Body of pancreas (tissue), 4 donors: ENCODE results near the gene FOXK1.

Experiments
- POLR2A ChIP-seq, 3 donors: fragments of 450-650 bp; IDR thresholded peaks; one replicate each; pipeline ENCODE4 v1.6.1; 2016; ENCODE audit warnings: antibody characterized with exemption in 3 of 3, mild to moderate bottlenecking in 2 of 3
- TF ChIP-seq, protein P1 (sequence below), 7 experiments: fragments of 450-650 bp in 4 of 7; fragments of 200-600 bp in 3 of 7; sonication (generic) in 3 of 7; IDR thresholded peaks; one replicate each; pipeline ENCODE4 v1.5.1; 2016 to 2019; ENCODE audit warnings: antibody characterized with exemption in 7 of 7

DNA sequence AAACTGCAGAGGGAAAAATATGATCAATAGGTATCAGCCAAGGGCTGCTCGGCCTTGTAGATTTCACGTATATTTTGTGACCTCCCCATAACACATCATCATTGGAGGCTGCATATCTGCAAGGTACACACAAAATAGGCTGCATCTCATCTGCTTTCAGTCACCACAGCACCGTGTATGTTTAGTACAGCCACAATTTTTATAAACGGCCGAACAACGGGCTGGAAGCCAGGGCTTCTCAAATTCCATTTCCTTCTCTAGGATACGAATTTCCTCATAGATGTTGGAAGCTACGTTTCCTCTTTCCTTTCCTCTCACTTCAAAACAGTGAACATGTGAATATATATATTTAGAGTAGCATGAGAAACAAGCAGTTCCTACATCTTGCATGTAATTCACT lies 20.2 kb upstream of the FOXK1 start:
- TF ChIP-seq, protein P1, sequence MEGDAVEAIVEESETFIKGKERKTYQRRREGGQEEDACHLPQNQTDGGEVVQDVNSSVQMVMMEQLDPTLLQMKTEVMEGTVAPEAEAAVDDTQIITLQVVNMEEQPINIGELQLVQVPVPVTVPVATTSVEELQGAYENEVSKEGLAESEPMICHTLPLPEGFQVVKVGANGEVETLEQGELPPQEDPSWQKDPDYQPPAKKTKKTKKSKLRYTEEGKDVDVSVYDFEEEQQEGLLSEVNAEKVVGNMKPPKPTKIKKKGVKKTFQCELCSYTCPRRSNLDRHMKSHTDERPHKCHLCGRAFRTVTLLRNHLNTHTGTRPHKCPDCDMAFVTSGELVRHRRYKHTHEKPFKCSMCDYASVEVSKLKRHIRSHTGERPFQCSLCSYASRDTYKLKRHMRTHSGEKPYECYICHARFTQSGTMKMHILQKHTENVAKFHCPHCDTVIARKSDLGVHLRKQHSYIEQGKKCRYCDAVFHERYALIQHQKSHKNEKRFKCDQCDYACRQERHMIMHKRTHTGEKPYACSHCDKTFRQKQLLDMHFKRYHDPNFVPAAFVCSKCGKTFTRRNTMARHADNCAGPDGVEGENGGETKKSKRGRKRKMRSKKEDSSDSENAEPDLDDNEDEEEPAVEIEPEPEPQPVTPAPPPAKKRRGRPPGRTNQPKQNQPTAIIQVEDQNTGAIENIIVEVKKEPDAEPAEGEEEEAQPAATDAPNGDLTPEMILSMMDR (IDR thresholded peaks at IDR 0.05), result no peak
- no peak for TF ChIP-seq POLR2A (IDR thresholded peaks at IDR 0.05)
